Renal cortex interstitium (tissue), 11 donors: ENCODE data around the gene HDAC2. TPM values are rescaled to one million over a fixed set of nuclear protein-coding genes. Genes with fewer than 3 reads are reported as not detected.
"Not testable (repeated sequence)": the region's sequence is repeated elsewhere in the genome, so short reads cannot be mapped to it uniquely, and the experiment has no call there.

Source experiments
- DNase-seq, 11 donors: peaks; one replicate each; pipeline ENCODE4 v3.0.0-alpha.2; 2013; ENCODE audit warnings: low read depth in 9 of 11, low spot score in 4 of 11; ENCODE audit errors: extremely low read depth in 1 of 11
- polyA plus RNA-seq, 3 donors: library from polyadenylated mRNA; unstranded; fragments of 120-200 nt; gene quantifications; one replicate each; pipeline ENCODE4 v1.2.1, GENCODE V29; 2013; ENCODE audit not compliant: insufficient read length in 3 of 3

The HDAC2 gene
- polyA plus RNA-seq, 3 donors = 227 to 287 (median 248) TPM

- not testable (repeated sequence) for DNase-seq
Measured at GRCh38 chr6:113931907-113932306, 39.0 kb downstream of the HDAC2 start.

GRCh38 chr6:113930183-113930582, 40.8 kb downstream of the HDAC2 start:
- no peak for DNase-seq

- DNase-seq = no peak
Measured at GRCh38 chr6:113927001-113927400, 43.9 kb downstream of the HDAC2 start.

GRCh38 chr6:113925378-113925777, 45.6 kb downstream of the HDAC2 start:
- no peak for DNase-seq

- no peak for DNase-seq
Measured at GRCh38 chr6:113924312-113924723, 46.6 kb downstream of the HDAC2 start.

GRCh38 chr6:113923526-113923925, 47.4 kb downstream of the HDAC2 start:
- DNase-seq = no peak

GRCh38 chr6:113921299-113921904, 49.5 kb downstream of the HDAC2 start:
- DNase-seq = no peak

GRCh38 chr6:113920663-113921267, 50.2 kb downstream of the HDAC2 start:
- no peak for DNase-seq

- DNase-seq = not testable (repeated sequence)
Measured at GRCh38 chr6:113910285-113910684, 60.7 kb downstream of the HDAC2 start.

GRCh38 chr6:113909224-113909856, 61.6 kb downstream of the HDAC2 start:
- DNase-seq = peak; percentile 46 to 82 (median 59)

- DNase-seq = no peak
Measured at GRCh38 chr6:113908801-113909200, 62.1 kb downstream of the HDAC2 start.

GRCh38 chr6:113907102-113907815, 63.7 kb downstream of the HDAC2 start:
- no peak for DNase-seq

- peak in 10 of 11 donors; percentile 26 to 84 (median 52) for DNase-seq
Measured at GRCh38 chr6:113903666-113904330, 67.2 kb downstream of the HDAC2 start.

GRCh38 chr6:113901482-113901881, 69.5 kb downstream of the HDAC2 start:
- no peak for DNase-seq

- no peak for DNase-seq
Measured at GRCh38 chr6:113894712-113895674, 76.0 kb downstream of the HDAC2 start.

GRCh38 chr6:113893866-113894265, 77.1 kb downstream of the HDAC2 start:
- no peak for DNase-seq

GRCh38 chr6:113893451-113893850, 77.5 kb downstream of the HDAC2 start:
- no peak for DNase-seq

- no peak for DNase-seq
Measured at GRCh38 chr6:113888956-113889630, 81.9 kb downstream of the HDAC2 start.
